Pancreas (tissue), 10 donors: ENCODE data around the gene PROC. TPM values are rescaled to one million over a fixed set of nuclear protein-coding genes. Genes with fewer than 3 reads are reported as not detected.
A peak's percentile ranks its signal among the peaks of the same experiment; 100 is the strongest.

ENCODE experiments used
- ATAC-seq, 4 donors: fragments of 200-7000 bp; cut with Tn5 transposase; one replicate each; pipeline versions ENCODE4 v1.8.0 to v1.9.1; 2020; ENCODE audit warnings: mild to moderate bottlenecking in 4 of 4, moderate library complexity in 4 of 4
- DNase-seq, 6 donors: peaks; one replicate each; pipeline ENCODE4 v3.0.0-alpha.2; 2020
- FAIRE-seq: peaks from 2 replicates; lab custom pipeline; 2012; peaks lifted over from hg19 to GRCh38; lab: Jason Lieb, UNC
- H3K27ac ChIP-seq, 4 donors: fragments of 200-600 bp; sonication (generic); 1 replicate in 3 of 4; 2 replicates in 1 of 4; pipeline versions ENCODE4 v1.5.0 to v1.8.0; 2020
- H3K27me3 ChIP-seq, 4 donors: fragments of 200-600 bp; one replicate each; pipeline ENCODE4 v1.8.0; 2021
- H3K36me3 ChIP-seq, 3 donors: fragments of 200-600 bp; sonication (generic) in 1 of 3; one replicate each; pipeline versions ENCODE4 v1.5.0 to v1.8.0; 2020 to 2021
- H3K4me1 ChIP-seq, 3 donors: fragments of 200-600 bp; one replicate each; pipeline ENCODE4 v1.8.0; 2021
- H3K4me3 ChIP-seq, 4 donors: fragments of 200-600 bp; sonication (generic) in 2 of 4; one replicate each; pipeline versions ENCODE4 v1.5.0 to v1.8.0; 2020 to 2021
- H3K9me3 ChIP-seq, 4 donors: fragments of 200-600 bp; one replicate each; pipeline ENCODE4 v1.8.0; 2021
- CTCF ChIP-seq, 4 donors: fragments of 200-600 bp; sonication (generic) in 3 of 4; IDR thresholded peaks; one replicate each; pipeline versions ENCODE4 v1.5.0 to v1.8.0; 2021; ENCODE audit warnings: antibody characterized with exemption in 4 of 4
- WGBS, 2 donors: extraction: QIAGEN DNeasy Blood & Tissue Kit; methylation state at CpG; one replicate each; pipeline ENCODE4 v1.1.7; 2013; 5-methylcytosine and 5-hydroxymethylcytosine counted together
- intact Hi-C, 3 donors: fragments of 100-400 bp; cut with DNase I; formaldehyde crosslinking; loops; one replicate each; pipeline versions ENCODE4 v1.11.1 to v1.14.2; 2022
- polyA plus RNA-seq, 2 donors: library from polyadenylated mRNA; stranded (reverse); fragments of 200-250 nt; gene quantifications; one replicate each; pipeline ENCODE4 v1.2.3, GENCODE V29; 2013
- total RNA-seq, 6 donors: library from RNA; stranded (reverse); fragmentation: NEBNext Ultra II Directional in 4 of 6; extraction: Animal tissue kit (Norgen Biotek cat#: 25700) in 4 of 6; gene quantifications; one replicate each; pipeline versions ENCODE4 v1.2.1 to v1.2.4, GENCODE V29; 2021 to 2023
- donor health status: healthy with polysubstance abuse.
- donor health status: DM: no; HTN: no; CAD: no; lungs with moderate emphysema.
- donor health status: DM: no; HTN: no; CAD: no.
- donor health status: control.
- donor health status: control.
- donor health status: Bipolar disorder and iron deficiency.
- donor health status: DM: yes; HTN: yes; CAD: no.
- donor health status: DM: no; HTN: no; CAD: no.
- donor health status: DM: no; HTN: no; CAD: no.
- donor health status: DM: yes; HTN: yes; CAD: no.

Gene PROC
- total and polyA plus RNA-seq, 8 donors, result 0.26 to 3.2 (median 0.86) TPM; not detected in 3

- H3K9me3 ChIP-seq, result no peaks in the 10 kb centered on the region
- intact Hi-C loops, result no loop called here
- WGBS, 2 donors, result 84 to 85% methylated on average over 3 of the region's 3 CpGs
- ATAC-seq, result no peak
- no peaks in the 10 kb centered on the region for H3K36me3 ChIP-seq
- FAIRE-seq, result no peak
- H3K4me1 ChIP-seq, result peaks cover 0 to 5% (median 0%) of the 10 kb centered on the region in 3 donors
- H3K27me3 ChIP-seq, result no peaks in the 10 kb centered on the region
- TF ChIP-seq CTCF (IDR thresholded peaks at IDR 0.05), result no peak
- H3K27ac ChIP-seq, result no peak overlapping the region
- DNase-seq, result no peak
- no peak overlapping the region for H3K4me3 ChIP-seq
Measured at GRCh38 chr2:127405255-127405610, 13.0 kb upstream of the PROC start.

GRCh38 chr2:127406454-127406853 is 11.8 kb upstream of the PROC start:
- H3K27me3 ChIP-seq, result no peaks in the 10 kb centered on the region
- FAIRE-seq (no peak), DNase-seq (no peak), ATAC-seq (no peak)
- intact Hi-C loops, result no loop called here
- no peaks in the 10 kb centered on the region for H3K9me3 ChIP-seq
- no peak overlapping the region for H3K4me3 ChIP-seq
- H3K4me1 ChIP-seq, result peaks cover 0 to 10% (median 9%) of the 10 kb centered on the region in 3 donors
- no peak for TF ChIP-seq CTCF (IDR thresholded peaks at IDR 0.05)
- H3K27ac ChIP-seq, result no peak overlapping the region
- H3K36me3 ChIP-seq, result no peaks in the 10 kb centered on the region
- 93 to 95% methylated on average over 2 of the region's 2 CpGs for WGBS, 2 donors

- intact Hi-C loops, result no loop called here
- H3K27me3 ChIP-seq, result no peaks in the 10 kb centered on the region
- WGBS, 2 donors, result 93 to 97% methylated on average over 9 of the region's 9 CpGs
- FAIRE-seq, result no peak
- peaks cover 0 to 13% (median 9%) of the 10 kb centered on the region in 3 donors for H3K4me1 ChIP-seq
- no peaks in the 10 kb centered on the region for H3K9me3 ChIP-seq
- no peaks in the 10 kb centered on the region for H3K36me3 ChIP-seq
- peak in 1 of 6 donors; percentile 28 for DNase-seq
- no peak for TF ChIP-seq CTCF (IDR thresholded peaks at IDR 0.05)
- H3K27ac ChIP-seq, result peak overlapping the region in 3 of 4 donors; percentile 22 to 93 (median 60)
- H3K4me3 ChIP-seq, result no peak overlapping the region
- no peak for ATAC-seq
Measured at GRCh38 chr2:127407091-127407490, 11.1 kb upstream of the PROC start.

- Histone ChIP-seq H3K9me3 (no peaks in the 10 kb centered on the region), H3K36me3 (no peaks in the 10 kb centered on the region), H3K27ac (peak overlapping the region in 3 of 4 donors; percentile 22 to 93 (median 60)), H3K4me3 (peak overlapping the region in 1 of 4 donors; percentile 55), H3K27me3 (no peaks in the 10 kb centered on the region), H3K4me1 (peaks cover 0 to 13% (median 10%) of the 10 kb centered on the region in 3 donors)
- TF ChIP-seq CTCF (IDR thresholded peaks at IDR 0.05), result no peak
- DNase-seq (no peak), FAIRE-seq (no peak), ATAC-seq (peak; percentile 33 to 52 (median 39))
- intact Hi-C loops, result no loop called here
- 0 to 5% methylated on average over 5 to 6 of the region's 6 CpGs for WGBS, 2 donors
Measured at GRCh38 chr2:127407661-127408003, 10.6 kb upstream of the PROC start.

GRCh38 chr2:127408004-127408806 is 10.0 kb upstream of the PROC start:
- WGBS, 2 donors, result 4% methylated on average over 57 to 75 of the region's 75 CpGs
- no peak for FAIRE-seq
- peak; percentile 93 to 97 (median 95) for ATAC-seq

More at GRCh38 chr2:127408004-127408806, 10.0 kb upstream of the PROC start:
- H3K4me3 ChIP-seq, result peak overlapping the region; percentile 29 to 57 (median 42)
- TF ChIP-seq CTCF (IDR thresholded peaks at IDR 0.05), result no peak
- peaks cover 0 to 13% (median 11%) of the 10 kb centered on the region in 3 donors for H3K4me1 ChIP-seq
- DNase-seq, result peak; percentile 90 to 99 (median 96)
- peak overlapping the region; percentile 67 to 93 (median 82) for H3K27ac ChIP-seq
- intact Hi-C loops, result no loop called here
- H3K27me3 ChIP-seq, result no peaks in the 10 kb centered on the region
- H3K9me3 ChIP-seq, result no peaks in the 10 kb centered on the region
- H3K36me3 ChIP-seq, result no peaks in the 10 kb centered on the region
